Amniotic epithelial cell (primary cell): Measurements from ENCODE around the gene MCOLN3.
"Not testable (repeated sequence)": the region's sequence is repeated elsewhere in the genome, so short reads cannot be mapped to it uniquely, and the experiment has no call there.

ENCODE experiments used
- DNase-seq: peaks from one replicate; pipeline ENCODE4 v3.0.0-alpha.2; 2010; ENCODE audit warnings: low read depth

The MCOLN3 gene

DNA sequence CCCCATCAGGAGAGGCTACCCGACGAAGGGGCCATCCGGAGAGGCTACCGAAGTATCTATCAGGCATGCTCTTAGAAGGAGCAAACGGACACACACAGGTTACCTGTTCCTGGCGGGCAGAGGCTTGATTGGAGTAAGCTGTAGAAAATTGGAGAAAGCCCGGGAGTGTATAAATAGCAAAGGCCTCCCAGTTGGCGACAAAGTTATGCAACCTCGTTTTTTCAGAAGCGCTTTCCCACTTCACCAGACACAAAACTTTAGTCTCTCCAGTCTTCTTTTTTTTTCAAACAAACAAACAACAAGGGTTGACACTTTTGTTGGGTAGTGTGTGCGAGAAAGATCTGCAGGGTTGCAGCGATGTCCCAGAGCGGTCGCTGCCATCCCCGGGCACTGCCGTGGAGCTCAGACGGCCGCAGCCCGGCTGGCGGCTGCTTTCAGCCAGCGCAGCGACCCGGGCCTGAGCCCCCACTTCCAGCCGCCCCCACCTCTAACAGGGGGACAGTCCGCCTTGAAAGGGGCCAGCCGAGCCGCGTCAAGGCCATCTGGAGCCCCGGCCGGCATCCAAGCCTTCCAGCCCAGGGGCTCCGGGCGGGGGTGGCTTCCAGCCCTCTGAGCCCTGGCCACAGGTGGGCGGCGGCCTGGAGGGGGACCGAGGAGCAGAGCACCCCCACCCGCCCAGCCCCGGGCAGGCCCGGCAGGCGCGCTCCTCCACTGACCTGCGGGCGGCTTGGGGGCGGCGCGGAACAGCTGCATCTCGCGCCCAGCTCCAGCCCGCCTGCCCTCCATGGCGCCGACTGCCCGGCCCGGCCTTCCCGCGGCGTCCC is 616 bp downstream of the MCOLN3 start:
- DNase-seq: no peak

DNA sequence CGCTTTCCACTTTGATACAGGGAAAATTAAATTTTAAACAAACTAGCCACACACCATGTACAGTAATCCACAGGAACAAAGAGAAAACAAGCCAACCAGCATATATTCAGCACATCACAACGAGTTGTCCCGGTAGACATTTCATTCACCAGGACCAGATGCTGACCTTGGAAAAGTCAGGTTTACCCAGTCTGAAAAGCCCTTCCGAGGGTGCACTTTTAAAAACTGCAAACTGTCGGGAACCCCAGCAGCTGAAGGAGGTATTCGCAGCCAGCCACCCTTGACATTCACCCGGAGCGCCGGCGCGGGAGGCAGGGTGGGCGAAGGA is 1.2 kb downstream of the MCOLN3 start:
- no peak for DNase-seq

DNA sequence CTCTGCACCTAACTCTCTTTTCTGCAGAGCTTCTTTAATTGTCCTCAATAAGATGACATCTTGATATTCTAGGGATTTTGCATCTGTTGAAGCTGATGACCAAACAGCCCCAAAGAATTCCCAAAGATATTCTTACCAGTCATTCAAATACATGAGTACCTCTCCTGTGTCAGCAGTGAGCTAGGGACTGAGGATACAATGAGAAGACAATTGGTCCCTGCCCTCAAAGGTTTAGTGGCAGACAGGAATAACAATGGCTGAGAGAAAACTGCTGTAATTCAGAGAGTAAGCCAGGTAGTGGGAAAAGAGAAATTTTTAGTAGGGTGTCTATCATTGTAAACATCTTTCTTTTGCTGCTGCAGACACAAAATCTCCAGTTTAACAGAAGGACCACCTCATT is 5.9 kb downstream of the MCOLN3 start:
- DNase-seq: no peak

DNA sequence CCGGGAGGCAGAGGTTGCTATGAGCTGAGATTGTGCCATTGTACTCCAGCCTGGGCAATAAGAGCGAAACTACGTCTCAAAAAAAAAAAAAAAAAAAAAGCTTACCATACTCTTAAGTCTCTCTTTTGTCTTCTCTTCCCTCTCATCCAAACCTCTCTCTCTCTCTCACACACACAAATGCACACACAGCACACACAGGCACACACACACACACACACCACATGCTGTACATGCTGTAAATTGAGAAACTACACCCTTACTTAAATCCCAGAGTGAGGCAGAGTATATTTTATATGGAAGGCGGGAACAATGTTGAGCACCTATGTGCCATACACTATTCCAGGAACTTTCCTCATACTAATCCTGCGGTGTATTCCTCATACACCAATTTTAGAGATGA is 6.5 kb downstream of the MCOLN3 start:
- DNase-seq: no peak

DNA sequence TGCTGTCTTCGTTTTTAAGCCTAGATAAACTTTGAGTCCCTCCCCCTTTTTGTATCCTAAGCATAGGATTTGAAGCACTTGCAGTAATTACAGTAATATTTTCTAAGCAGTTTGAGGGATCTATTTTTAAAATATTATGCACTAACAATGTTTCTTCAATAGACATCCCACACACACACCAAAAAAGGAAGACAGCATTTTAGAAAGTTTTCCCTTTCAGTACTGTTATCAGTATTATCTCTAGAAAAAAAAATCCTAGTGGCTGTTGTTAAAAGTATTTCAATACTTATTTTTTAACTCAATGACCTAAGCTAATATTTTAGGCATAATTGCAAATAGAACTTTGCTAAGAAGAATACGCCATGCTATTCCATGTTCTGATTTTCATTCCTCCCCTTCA is 15.1 kb downstream of the MCOLN3 start:
- DNase-seq: no peak

DNA sequence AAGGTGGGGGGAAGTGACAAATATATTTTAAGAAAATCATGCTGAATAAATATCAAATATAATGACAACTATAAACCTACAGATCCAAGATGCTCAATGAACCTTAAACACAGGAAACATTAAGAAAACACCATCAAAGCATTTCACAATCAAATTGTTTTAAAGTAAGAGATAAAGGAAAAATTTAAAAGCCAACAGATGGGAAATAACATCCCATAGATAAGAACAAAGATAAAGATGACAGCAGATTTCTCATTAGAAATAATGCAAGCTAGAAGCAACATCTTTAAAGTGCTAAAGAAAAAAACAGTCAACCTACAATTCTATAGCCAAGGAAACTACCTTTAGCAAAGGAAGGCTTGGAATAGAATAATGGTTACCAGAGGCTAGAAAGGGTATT is 17.8 kb downstream of the MCOLN3 start:
- peak; percentile 61 for DNase-seq

DNA sequence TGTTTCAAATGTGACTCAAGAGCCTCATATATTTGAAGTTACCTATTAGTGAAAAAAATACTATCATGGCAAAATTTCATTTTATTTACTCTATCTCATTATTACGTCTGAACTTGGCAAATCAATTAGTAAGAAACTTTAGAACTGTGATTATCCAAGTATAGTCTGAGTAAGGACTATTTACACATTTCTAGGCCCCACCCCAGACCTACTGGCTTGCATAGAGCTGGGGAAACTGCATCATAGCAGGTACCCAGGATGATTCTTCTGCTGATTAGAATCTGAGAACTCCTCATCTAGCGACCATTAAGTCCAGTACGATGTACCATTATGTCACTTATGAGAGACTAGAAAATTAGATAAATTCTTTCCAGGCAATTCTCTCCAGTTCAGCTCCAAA is 20.1 kb downstream of the MCOLN3 start:
- DNase-seq: no peak

DNA sequence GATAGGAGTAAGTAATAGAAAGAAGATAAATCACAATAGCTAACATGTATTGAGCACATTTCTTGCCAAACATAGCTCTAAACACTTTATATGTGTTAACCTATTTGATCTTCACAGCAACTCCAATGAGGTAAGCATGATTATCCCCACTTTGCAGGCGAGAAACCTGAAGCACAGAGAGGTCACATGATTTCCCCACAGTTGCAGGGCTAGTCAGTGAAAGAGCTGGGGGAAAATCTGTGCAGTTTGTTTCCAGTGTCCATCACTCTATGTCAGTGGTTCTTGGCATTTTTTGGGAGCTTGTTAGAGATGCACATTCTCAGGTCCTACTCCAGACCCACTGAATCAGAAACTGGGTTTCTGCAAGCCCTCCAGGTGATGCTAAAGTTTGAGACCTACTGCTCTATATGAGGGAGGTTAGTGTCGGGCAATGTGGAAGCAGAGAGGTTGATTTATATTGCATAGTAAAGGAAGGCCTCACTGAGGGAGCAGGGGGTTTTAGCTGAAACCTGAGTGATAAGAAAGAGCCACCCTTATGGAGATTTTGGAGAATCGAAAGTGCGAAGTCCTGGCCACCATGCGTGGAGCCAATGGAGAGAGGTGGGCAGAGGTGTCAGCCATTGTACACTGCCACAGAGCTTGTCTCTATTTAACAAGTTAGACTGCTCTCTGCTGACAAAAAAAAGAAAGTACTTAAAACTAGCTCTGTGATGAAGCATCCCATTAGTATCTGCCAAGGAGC is 20.9 kb downstream of the MCOLN3 start:
- peak; percentile 39 for DNase-seq

DNA sequence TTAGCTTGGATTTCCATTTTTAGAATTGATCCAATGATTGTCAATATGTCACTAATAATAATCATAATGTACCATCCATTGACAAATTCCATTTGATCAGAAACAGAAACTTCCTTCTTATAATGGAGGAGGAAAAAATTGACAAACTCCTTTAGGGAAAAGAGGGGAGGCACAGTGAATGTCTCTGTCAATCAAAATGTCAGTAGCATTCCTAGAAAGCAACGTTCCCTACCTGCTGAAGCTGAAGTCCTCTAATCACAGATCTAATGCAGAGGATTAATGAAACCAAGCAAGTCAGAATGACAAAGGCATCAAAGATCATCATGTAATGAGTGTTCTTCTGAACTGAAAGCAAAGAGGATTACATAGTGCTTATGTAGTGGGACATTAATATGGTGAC is 22.4 kb downstream of the MCOLN3 start:
- DNase-seq: no peak

DNA sequence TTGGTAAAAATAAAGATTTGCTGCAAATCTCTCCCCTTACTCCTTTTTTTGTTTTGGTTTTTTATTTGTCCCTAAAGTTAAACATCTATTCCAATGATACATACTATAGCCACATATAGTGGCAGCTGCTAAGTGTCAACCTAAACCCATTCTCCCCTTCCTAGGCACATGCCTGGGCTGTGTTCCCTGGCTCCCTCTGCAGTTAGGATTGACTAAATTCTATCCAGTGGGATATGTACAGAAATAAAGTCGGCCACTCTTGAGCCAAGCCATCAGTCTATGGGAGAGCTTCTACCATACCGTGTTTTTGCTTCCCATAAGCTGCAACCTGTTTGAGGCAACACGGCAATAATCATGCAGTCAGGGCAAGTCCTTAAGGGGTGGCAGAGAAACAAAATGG is 23.6 kb downstream of the MCOLN3 start:
- no peak for DNase-seq

DNA sequence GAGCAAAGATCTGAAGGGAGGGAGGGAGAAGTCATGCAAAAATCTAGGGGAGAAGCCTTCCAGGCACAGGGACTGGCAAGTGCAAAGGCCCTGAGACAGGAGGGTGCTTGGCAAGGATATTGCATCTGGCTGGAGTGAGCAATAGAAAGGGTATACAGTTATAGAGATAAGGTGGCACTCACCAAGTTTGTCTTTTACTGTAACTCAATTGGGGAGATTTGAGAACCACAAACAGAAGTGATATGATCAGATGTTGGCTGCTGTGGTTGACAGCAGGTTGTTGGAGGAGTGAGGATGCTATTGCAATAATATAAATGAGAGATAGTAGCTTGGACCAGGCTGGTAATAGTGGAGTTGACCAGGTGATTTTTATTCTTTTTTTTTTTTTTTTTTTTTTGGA is 25.6 kb downstream of the MCOLN3 start:
- no peak for DNase-seq

DNA sequence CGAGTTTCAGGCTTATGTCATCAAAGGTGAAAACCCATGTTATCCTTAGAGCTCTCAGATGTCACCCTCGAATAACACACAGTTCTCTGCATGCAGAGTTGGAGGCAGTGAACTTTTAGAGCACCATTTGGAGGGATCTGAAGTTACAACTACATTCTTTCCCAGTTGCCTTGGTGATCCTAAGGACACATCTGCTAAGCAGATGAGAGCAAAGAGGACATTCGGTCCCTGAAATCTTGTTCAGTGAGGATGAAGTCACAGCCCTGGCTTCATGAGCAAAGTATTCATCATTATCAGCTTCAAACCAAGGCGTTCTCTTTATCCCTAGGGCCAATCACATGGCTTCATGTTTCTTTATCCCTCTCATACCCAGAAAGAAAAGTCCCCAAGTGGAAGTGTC is 28.3 kb downstream of the MCOLN3 start:
- DNase-seq: no peak

DNA sequence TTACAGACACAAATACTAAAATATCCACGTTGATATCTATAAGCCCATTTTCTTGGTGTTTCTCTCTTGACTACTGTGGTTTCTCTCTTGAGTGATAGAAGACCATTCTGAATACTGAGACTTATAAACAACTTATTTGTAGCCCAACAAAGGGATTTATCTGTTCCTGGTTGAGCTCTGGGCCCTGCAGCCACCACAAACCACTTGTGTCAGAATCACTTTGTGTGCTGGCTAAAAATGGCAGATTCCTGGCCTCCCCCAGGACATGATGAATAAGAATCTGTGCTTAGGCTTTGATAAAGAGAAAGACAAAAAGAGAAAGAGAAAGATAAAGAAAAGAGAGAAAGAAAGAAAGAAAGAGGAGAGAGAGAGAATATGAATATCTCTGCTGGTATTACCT is 32.5 kb downstream of the MCOLN3 start:
- no peak for DNase-seq

DNA sequence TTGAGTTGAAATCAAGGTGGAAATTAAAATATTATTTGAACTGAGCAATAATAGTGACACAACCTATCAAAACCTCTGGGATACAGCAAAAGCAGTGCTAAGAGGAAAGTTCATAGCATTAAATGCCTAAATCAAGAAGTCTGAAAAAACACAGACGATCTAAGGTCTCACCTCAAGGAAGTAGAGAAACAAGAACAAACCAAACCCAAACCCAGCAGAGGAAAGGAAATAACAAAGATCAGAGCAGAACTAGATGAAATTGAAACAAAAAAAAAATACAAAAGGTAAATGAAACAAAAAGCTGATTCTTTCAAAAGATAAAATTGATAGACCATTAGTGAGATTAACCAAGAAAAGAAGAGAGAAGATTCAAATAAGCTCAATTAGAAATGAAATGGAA is 42.7 kb downstream of the MCOLN3 start:
- not testable (repeated sequence) for DNase-seq

DNA sequence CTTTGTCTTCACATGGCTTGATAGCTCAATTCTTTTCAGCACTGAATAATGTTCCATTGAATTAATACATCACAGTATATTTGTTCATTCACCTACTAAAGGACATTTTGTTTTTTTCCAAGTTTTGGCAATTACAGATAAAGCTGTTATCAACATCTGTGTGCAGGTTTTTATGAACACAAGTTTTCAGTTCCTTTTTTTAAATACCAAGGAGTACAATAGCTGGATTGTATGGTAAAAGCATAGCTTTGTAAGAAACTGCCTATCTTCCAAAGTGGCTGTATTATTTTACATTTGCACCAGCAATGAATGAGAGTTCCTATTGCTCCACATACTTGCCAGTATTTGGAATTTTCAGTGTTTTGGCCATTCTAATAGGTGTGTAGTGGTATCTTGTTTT is 46.6 kb downstream of the MCOLN3 start:
- DNase-seq: no peak

DNA sequence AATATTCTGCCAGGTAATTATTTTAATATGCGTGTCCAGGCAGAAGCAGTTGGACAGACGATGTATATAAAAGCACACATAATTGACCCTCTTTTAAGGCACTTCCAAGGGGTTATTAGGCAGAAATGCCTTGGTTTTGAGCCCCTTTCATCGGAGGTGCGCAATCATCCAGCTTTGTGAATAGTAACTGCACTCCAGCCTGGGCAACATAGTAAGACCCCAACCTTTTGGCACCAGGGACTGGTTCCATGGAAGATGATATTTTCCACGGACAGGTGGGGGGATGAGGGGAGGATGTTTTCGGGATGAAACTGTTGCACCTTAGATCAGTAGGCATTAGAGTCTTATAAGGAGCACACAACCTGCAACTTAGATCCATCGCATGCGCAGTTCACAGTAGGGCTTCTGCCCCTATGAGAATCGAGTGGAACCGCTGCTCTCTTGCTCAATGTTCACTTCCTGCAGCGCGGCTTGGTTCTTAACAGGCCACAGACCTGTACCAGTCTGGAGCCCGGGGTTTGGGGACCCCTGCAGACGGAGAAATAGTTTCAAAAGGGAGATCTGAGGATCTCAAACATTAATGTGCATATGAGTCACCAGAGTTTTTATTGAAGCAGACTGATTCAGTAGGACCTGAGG is 49.5 kb downstream of the MCOLN3 start:
- DNase-seq: peak; percentile 30

DNA sequence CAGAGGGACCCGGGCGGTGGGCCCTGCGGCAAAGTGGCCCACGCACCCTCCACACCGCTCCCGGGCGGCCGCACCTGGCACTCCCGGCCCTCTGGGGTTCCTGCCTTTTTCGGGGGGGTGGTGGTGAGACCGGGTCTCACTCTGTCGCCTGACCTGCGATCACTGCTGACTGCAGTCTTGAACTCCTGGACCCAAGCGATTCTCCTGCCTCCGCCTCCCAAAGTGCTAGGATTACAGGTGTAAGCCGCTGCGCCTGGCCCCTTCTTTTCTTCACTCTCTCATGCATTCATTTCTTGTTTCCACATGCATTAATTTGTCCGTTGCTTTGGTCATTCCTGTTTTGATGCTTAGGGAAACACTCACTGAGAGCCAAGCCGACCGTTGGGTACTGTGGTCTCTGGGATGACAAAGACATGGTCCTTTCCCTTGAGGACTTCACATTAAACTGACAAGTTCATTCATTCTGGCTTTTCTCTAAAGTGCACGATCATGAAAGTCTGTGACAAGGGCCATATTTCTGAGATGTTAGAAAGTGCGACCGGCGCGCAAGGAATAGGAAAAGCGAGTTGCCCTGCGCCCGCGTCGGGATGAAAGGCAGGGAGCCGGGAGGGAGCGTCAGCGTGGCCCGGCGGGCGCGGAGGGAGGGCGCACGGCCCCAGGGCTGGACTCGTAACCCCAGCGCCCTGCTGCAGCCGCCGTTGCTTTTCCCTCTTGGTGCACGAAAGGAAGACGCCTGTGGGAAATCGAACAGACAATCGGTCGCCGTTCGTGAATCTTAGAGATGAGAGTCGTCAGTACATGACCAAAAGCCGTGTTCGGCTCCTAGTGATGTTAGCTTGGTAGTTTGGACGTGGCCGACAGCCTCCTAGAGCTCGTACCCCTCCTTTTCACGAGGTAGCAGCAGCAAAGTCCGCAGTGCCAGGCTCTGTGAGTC is 50.4 kb downstream of the MCOLN3 start:
- peak; percentile 7 for DNase-seq

DNA sequence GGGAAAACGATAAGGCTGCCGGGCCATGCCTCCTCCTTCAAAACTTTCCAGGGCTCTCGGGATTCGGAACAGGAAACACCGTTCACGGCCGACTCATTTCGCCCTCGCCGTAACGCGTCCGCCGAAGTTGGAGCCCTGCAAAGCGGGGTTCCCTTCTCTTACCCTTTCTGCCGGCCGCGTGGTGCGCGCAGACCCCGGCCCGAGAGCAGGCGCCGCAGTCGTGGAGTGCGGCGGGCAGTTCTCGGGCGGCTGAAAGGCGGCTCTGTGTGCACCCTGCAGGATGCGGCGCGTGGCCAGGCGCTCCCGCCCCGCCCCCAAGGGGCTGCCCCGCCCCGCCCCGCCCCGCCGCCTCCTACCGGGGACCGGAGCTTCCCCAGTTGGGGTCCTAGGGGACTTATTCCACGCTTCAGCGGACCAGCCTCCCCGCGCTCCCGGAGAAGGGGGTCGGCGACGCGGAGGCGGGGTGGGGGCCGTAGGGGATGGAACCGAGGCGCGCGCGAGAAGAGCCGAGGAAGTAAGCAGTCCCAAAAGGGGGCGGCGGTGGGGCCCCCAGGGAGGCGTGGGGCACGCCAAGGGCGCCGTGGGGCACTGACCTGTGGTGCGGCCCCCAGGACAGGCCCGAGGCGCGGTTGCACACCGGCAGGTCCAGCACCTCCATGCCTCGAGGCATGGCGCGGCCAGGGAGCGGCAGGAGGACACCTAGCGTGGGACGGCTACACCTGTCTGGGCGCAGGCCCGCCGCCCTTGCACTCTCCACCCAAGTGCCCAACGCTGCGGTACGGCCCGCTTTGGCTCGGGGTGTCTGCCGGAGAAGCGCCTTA is 51.2 kb downstream of the MCOLN3 start, which contains the start of gene MCOLN2:
TSS of gene MCOLN2 (minus strand) at position 268 of the 821 bp plus-strand sequence. CDS start at position 27, 241 bp downstream.
- DNase-seq: no peak

DNA sequence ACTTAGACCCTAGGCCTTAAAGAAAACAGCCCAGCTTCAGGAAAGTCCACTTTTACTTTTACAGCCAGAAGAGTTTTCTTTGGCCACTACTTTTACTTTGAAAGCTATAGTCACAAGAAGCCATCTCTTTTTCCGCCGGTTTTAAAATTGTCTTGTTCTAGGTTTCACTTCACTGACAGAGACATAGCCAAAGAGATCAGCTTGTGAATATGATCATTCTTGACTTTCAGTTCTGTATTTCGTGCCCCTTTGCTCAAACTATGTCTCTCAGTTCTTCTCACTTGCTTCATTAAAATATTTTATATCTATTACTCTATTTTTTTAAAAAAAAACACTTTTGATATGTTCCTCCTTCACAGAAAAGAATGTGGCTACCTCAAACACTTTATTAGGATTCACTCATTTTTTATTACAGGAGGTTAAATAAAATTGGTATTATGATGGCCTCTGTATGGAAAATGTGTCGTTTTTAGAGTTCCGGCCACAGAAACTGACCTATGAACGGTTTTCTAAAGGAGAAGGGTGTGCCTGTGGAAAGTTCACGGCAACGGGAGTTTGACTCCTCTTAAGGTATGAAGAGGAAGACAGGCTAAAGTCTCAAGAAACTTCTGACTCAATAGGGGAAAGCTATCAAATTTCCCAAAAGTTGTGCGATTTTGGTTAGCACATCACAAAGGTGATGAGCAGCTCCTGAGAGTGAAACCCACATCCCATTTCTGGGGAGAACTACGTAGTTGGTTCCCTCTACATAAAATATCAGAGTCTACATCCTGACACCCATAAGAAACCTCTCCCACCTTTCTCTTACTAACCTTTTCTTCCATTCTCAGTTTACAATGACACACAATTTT is 52.6 kb downstream of the MCOLN3 start:
- no peak for DNase-seq
